ENCODE measurements around the gene RELN.

The RELN gene

DNA sequence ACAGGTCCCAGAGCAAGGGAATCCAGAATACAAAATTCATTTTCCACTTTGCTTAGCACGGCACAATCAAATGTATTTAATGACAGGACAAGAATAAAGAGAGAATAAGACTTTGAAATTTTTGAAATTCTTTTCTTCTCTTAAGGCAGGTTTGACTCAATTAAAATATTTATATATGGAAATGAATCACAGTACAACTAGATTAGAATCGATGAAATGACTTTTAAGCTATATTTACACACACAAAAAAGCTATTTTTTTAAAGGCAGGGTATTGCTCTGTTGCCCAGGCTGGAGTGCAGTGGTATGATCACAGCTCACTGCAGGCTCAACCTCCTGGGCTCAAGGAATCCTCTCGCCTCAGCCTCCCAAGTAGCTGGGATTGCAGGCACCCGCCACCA is 278.0 kb downstream of the RELN start:
- no peak for DNase-seq

DNA sequence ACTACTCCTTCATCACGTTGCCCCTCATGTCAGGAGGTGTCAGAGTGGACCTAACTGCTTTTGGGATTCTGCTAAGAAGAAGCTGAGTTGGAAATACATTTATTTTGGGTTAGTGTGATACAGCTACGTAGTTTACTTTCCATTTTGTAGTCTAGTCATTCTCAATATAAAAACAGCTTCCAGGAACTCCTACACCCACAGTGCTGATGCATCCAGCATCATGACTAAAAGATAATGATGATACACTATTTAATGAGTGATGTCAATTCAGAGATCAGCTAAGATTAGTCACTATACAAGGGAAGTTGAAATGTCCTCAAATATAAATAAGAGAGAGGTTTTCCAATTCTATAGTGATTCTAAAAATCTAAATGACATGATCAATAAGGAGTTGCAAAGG is 279.2 kb downstream of the RELN start:
- no peak for DNase-seq

DNA sequence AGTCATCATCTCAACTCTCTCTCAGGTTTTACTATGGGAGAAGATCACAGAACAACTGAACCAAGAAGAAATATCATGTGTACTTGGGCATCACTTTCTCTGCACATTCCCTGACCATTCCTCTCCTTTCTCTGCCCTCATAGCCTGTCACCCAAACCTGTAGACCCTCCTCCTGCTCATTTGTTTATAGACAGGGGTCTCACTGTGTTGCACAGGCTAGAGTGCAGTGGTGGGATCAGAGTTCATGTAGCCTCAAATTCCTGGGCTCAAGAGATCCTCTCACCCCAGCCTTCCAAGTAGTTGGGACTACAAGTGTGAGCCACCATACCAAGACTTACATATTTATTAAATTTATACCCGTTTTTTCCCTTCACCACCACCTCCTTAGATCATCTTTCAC is 282.7 kb downstream of the RELN start:
- no peak for DNase-seq

DNA sequence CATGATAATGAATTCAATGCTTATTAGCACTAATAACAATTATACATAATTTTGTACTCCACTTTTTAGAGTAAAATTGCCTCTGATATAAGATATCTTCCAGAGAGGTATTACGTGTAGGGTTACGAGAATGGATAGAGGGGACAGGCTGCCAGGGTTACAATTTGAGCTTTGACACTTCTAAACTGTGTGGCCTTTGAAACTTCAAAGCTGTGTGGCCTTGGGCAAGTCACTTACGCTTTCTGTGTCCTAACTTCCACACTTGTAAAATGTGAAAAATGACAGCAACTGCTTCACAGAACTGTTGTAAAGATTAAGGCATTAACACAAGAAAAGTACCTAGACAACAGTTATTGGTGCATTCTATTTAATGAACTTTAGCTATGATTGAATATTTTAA is 283.9 kb downstream of the RELN start:
- DNase-seq: no peak

DNA sequence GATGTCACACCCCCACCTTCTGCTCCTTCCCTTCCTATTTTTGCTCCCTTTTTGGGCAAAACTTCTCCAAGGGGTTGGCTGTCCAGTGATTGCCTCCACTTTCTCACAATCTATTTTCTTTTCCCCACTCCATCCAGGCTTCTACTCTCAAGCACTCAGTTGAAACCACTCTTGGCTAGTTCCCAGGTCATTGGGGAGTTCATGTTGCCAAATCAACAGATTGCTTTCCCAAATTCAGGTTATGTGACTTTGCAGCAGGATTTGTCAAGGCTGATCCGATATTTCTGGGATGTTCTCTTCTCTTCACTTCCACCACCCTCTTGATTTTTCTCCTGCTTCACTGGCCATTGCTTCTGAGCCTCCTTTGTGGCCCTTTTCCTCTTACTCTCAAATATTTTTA is 284.8 kb downstream of the RELN start:
- DNase-seq: no peak

DNA sequence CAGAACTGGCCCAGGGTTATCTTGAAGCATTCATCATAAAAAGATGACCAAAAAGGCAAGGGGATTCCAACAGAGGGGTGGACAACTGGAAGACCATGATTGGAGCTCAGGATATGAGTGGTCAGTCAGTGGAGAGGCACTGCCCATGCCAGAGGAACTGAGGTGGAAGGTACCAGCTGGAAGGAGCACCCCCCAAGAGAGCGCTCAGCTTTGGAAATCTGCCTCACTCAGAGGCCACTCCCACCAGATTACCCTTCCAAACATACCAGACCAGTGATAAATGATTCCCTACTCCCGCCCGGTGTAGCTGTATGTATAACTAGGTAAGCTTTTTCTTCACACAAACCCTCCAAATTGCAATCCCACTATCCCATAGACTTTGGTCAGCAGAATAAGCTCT is 286.5 kb downstream of the RELN start:
- DNase-seq: no peak

DNA sequence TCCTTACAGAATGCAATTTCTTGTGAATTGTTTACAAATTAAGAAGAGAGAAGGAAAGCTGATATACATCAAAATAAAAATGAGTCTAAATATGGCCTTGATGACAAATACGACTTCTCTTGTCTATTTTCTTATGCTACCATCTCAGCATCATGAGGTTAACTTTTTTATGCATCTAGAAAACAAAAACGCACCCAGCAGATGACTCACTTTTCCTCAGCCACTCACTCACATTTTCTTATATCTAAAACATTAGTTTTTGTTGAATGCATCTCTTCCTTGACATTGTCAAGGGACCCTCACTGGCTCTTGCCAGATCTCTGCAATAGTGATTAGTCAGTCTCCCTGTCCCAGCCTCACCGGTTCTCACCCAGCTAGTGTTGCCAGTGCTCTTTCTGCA is 287.0 kb downstream of the RELN start:
- no peak for DNase-seq

DNA sequence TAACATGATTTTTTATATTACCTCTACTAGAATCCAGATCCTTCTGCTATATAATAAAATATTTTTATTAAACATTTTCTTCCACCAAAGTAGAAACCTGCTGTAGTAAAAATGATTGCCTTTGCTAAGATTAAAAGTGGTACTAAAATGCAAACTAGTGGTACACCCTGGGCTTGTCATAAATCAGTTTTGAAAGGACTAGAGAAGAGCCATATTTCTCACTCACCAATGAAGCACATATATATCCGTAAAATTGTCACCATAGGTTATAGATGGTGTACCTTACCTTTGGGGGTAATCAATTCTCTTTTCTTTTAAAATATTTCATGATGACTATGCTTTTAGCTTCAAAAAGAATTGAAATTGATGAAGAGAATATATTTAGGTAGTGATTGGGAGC is 290.4 kb downstream of the RELN start:
- no peak for DNase-seq

DNA sequence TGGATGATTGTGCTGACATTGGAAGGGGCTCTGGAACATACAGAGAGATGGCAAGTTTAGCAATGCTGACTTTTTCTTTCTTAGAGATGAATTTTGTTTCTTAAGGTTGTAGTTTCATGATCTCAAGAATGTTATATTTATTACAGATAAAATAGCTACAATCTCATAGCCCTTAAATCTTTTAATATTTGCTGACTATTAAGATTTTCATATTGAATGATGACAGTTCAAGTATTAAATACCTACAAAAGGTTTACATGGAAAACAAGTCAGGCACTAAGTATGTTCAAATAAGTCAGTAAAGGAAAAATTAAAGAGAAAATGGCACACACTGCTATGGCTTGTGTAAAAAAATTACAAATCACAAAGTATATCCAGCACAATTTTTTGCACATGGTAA is 291.4 kb downstream of the RELN start:
- DNase-seq: no peak

DNA sequence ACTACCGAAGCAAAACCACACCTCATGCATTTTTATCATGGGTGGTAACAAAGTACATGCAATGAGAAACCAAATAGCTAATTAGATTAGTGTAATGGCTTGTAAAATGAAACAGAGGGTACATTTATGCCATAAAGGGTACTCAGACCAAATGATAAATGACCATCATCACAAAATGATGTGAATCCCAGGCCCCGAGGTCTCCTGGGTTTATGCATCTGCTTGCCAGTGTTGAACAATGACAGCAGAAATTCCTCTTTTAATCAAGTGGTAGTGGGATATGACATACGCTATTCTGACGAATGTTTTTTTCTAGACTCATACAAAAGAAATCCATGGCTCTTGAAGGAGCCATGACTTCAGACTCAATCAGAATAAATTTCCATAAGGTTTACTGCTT is 293.9 kb downstream of the RELN start:
- no peak for DNase-seq

DNA sequence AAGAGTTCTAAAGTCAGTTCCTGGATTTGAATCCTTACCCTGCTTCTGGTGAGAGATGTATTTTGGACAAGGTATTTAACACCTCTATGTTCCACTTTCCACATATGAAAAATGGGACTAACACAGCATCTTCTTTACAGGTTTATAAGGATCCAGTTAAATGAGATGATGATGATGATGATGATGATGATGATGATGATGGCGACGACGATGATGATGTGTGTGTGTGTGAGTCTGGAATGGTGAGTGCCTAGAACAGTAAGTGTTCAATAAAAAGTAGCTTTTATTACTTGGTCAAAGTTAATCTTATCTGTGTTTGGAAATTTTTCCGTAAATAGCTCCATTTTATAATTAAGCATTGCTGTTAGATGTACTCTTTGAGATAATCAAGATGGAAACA is 295.2 kb downstream of the RELN start:
- no peak for DNase-seq

DNA sequence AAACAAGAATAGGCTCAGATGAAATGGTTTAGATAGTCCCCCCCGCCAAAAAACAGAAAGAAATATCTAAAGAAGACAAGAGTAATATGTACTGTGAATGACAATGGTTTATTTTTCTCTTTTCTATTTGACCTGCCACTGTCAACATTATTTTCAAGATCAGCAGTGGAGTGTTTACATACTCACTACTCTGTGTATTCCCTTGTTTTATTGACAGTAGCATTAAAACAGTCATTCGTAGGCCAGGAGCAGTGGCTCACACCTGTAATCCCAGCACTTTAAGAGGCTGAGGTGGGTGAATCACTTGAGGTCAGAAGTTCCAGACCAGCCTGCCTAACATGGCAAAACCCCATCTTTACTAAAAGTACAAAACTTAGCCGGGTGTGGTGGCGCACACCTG is 298.2 kb downstream of the RELN start:
- DNase-seq: no peak

DNA sequence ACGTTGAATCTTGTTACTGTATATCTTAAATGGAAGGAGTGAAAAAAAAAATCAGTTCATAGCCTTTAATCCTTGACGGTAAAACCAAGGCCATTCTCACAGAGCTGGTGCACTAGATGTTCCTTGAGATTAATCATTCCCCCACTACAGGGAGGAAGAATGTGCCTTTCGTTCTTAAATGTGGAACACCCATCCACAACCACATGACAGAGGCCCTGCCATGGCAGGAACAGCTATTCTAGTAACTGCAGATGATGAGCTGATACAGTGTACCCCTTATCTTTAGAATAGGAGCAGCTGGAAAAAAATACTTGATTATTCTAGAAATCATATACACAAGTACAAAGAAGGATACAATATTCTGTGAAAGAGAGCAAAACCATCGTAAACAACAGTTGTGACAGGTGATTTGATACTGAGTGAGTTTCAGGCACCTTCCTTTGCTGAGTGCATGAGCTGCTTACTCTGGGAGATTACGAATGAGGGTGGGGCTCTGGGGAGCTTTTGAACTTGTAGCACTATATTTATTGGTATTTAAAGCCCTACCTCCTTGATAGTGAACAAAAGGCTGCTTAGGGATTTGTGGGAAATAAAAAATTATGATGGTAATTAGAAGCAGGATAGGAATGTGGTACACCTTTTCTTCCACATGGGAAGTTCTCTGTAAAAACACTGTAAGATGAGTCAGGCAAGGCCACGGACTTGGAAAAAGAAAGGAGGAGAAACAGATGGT is 299.1 kb downstream of the RELN start:
- DNase-seq: no peak

DNA sequence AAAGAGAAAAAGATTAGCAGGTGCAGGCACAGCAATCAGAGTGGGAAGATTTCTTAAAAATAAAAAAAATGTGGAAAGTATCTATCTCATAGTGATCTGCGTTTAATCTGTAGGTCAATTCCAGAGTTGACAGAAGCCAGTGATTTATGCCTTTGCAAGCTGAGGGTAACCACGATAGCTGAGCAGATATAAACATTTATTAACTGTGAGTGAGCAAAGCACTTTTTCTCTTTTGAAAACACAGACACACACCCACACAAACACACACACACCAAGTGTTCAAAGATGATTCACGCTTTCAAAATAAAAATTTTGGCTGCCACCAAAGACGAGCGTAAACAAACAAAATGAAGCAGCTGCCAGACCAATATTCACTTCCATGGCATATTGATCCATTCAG is 300.2 kb downstream of the RELN start:
- no peak for DNase-seq

DNA sequence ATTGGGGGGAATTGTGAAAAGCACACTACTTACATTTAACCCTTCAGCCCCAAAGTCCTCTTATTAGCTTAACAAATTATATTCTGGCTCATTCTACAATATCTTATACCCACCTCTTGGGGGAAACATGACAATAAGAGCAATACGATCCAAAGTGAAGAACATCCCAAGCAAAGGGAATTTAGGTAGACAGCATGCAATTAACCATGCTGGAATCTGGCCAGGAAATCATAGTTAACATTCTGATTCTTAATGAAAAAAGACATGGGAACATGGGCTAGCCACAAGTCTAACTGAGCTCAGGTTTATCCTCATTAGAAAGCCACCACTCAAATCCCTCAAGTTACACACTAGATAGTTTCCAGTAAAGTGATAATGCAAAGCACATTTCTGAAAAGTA is 301.5 kb downstream of the RELN start:
- DNase-seq: no peak

DNA sequence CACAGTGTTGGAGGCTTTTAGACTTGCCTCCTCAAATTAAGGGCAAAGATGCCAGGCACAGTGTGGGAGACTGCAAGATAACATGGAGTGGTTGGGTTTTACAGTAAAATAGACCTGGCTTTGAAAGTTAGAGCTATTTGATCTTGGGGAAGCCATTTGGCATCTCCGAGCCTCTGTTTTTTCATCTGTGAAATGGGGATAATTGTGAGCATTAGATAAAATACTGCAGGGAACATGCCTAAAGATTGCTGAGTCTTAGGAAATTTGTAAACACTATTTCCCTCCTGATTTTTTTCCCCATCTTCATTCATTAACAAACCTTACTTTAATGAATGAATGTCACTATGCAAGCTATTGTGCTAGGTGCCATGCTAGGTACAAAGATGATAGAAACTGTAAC is 302.2 kb downstream of the RELN start:
- no peak for DNase-seq

DNA sequence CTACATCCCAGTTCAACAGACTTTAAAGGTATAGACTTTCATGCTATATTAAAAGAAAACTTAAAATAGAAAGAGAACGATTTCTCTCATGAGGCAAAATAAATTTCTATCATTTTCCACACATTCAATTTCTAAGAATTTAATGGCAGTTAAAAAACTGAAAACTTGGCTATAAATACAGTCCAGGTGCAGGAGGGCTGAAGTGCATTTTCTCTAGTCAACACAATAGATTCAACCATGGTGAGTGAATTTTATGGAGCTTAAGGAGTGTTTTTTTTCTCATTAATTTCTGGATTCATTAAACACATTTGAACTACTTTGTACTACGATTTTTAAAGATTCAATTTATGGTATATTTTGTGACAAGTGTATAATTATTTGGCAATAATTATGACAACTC is 302.7 kb downstream of the RELN start:
- DNase-seq: no peak

DNA sequence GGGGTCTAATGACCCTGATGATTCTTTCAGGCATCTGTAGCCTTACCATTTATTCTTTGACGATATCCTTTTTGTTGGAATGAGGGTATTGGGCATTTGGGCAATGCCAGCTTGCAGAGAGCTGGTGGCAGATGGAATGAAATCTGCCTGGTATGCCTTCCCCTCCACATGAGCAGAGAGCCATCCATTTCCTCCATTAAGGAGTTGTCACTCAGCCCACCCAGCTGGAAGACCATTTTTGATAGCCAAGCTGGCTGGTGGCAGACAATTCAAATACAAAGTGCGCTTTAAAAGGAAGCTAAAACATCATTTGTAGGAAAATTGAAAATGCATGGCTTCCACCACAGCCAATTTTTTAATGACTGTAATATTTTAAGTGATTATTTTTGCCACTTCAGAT is 303.4 kb downstream of the RELN start:
- no peak for DNase-seq

DNA sequence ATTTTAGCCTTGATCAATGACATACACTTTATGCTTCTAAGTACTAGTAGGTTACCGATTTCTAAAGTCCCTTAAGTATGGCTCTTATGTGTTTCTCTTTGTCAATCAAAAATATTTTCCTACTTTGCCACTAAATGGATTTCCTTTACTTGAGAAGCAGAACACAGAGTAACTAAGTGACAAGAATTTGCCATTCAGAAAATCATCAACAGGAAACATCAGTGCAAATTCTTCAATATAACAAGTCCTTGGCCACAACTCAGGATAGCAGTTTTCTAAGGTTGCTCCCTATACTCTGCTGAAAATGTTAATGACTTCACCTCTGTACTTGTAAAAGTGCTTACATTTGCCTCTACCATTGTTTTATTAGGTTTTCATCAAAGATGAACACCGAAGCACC is 303.8 kb downstream of the RELN start:
- no peak for DNase-seq

DNA sequence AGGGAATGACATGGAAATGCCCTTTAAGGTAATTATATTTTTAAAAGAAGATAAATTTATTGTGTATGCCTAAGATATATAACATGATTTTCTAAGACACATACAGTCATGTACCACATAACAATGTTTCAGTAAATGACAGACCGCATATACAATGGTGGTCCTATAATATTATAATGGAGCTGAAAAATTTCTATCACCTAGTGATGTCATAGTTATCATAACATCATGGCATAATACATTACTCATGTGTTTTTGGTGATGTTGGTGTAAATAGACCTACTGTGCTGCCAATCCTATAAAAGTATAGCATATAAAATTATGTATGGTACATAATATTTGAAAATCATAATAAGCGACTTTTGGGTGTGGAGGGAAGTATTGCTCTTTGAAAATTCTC is 306.1 kb downstream of the RELN start:
- DNase-seq: no peak

DNA sequence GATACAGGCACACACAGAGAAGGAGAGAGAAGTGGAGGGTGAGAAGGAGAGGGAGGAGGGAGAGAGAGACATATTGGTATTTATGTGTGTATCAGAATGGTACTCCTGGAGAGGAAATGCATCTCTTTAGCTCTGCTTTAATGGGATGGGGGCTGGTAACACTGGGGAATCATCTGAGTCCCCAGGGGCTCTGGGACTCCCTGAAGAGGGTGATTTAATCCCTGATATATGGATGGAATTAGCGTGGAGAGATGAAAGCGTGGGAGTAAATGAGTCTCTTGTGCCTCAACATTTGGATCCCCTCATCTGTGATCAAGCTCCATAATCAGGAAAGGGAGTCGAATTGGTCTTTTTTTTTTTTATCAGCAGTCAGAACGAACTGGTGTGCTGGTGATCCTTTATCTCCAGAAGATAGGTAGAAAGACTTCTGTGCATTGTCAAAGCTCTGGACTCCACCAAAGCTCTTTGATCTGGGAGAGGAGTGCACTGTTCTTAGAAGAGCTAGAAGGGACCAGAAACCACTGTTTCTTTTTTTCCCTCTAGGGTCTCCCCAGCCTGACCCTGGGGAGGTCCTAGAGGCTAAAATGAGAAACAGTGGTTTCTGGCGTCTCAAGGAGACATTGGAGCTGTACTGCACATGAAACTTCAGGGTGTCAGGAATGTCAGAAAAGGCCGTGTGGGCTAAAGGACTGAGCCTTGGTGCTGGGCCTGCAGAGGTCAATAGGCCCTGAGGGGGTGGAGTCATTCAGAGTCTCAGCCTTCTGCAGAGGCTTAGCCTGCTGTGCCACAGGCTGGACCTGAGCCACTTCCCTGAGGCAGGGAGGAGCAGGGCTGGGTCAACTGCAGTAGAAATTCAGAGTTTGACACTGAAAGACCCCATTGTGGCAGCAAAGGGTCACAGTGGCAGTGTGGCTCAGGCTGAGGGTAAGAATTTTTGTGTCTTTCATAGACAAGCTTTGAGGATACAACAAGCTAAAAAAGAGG is 309.0 kb downstream of the RELN start:
- no peak for DNase-seq

DNA sequence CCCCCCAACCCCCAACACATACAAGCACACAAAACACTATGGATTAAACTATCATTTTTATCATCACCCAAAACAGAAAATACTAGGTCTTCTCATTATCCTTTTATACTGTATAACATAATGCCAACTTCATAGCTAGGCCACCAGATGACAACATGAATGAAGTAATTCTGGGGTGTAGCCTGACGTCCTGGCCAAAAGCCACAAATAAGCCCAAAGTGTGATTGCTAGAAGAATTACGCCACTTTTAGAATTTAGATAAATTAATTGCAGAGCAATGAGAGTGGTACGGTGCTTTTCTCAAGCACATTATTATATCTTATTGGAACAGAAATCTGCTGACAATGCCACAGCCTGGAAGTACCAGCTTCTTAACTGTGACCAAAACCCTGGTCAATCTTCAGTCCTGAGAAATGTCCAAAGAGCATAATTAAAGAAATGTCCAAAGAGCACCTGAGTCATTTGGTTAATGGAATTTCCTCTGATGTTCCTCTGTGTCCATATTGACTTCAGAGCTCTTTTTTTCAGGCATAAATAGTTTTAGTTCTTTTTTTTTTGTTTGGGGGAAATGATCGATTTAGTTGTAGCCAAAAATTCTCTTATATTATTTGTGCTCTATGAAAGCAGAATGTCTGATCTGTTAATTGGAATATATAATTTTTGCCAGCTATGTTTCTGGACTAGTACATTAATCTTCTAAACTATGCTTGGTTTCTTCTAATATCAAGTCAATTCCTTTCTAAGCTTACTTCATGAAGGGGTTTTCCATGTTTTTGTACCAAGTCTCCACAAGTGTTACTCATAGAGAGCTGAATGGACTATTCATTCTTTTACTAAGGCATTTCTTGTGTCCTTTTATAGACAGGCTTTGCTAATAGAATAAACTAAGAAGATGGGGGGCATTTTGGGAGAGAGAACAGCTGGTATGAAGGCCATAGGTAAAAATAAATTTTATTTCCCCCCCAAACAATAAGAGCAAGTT is 310.0 kb downstream of the RELN start:
- DNase-seq: no peak

DNA sequence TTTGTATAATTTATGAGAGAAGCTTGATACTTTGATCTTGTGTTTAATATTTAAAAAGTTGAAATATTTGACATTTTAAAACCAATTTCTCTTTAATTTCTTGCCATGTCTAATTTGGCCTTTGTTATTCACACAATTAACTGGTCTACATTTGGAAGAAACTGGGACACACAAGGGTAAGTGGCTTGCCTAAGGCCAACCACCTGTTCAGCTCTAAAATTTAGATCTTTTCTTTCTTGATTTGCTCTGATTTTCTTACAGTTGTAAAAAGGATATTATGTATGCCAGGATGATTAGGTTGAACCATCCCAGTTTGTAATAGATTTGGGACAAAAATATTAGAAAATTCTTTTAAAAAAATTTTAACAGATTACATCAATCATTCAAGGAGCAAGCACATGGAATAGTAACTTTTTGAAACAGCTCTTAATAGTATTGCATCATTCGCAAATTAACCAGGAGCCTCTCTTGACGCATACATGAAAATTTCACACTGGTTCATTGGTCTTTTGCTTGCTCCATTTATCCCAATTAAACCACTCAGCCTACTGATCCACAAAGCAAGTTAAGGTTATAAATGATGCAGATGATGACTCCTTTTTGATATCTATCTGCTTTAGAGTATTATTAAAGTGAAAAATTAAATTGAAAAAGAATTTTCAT is 321.0 kb downstream of the RELN start:
- DNase-seq: no peak

All from DMS79 treated with DMSO at 0.1 percent for 48 hours (cell line).